Kidney (tissue), 14 donors: ENCODE measurements around the gene PTH1R. TPM values are rescaled to one million over a fixed set of nuclear protein-coding genes. Genes with fewer than 3 reads are reported as not detected.

Experiments
- DNase-seq, 5 donors: peaks; one replicate each; pipeline ENCODE4 v3.0.0-alpha.2; 2013 to 2020
- FAIRE-seq: peaks from 2 replicates; lab custom pipeline; 2012; peaks lifted over from hg19 to GRCh38; lab: Jason Lieb, UNC
- H3K27ac ChIP-seq, 2 donors: one replicate each; pipeline ENCODE4 v1.7.0; 2013; ENCODE audit warnings: low read depth in 2 of 2, low read length in 2 of 2, inconsistent platforms in 1 of 2
- H3K27me3 ChIP-seq: one replicate; pipeline ENCODE4 v1.7.1; 2013; ENCODE audit warnings: low read length, inconsistent platforms; ENCODE audit not compliant: control insufficient read depth, insufficient read depth
- H3K36me3 ChIP-seq, 3 donors: one replicate each; pipeline versions ENCODE4 v1.7.0 to v1.7.1; 2013; ENCODE audit warnings: low read length in 3 of 3, control low read depth in 1 of 3, inconsistent platforms in 1 of 3; ENCODE audit not compliant: insufficient read depth in 3 of 3, control insufficient read depth in 2 of 3
- H3K4me1 ChIP-seq, 3 donors: one replicate each; pipeline versions ENCODE4 v1.7.0 to v1.7.1; 2013; ENCODE audit warnings: low read length in 3 of 3, inconsistent platforms in 1 of 3, low read depth in 1 of 3; ENCODE audit not compliant: control insufficient read depth in 2 of 3, insufficient read depth in 2 of 3
- H3K4me3 ChIP-seq, 3 donors: one replicate each; pipeline versions ENCODE4 v1.7.0 to v1.8.1; 2013; ENCODE audit warnings: low read length in 3 of 3, control low read depth in 1 of 3, inconsistent platforms in 1 of 3
- H3K9ac ChIP-seq, 3 donors: one replicate each; pipeline versions ENCODE4 v1.7.0 to v1.7.1; 2013; ENCODE audit warnings: low read length in 3 of 3, control low read depth in 1 of 3, inconsistent platforms in 1 of 3
- H3K9me3 ChIP-seq, 3 donors: one replicate each; pipeline versions ENCODE4 v1.7.0 to v1.7.1; 2013; ENCODE audit warnings: low read length in 3 of 3, control low read depth in 1 of 3, inconsistent platforms in 1 of 3; ENCODE audit not compliant: control insufficient read depth in 2 of 3, insufficient read depth in 1 of 3
- CTCF ChIP-seq: IDR thresholded peaks from 3 replicates; pipeline ENCODE4 v1.5.1; 2012; ENCODE audit warnings: mild to moderate bottlenecking, moderate library complexity, borderline replicate concordance; ENCODE audit not compliant: insufficient read depth; ENCODE audit errors: extremely low read depth
- intact Hi-C: fragments of 100-400 bp; cut with DNase I; formaldehyde crosslinking; loops from one replicate; pipeline ENCODE4 v1.11.1; 2022
- polyA plus RNA-seq: library from polyadenylated mRNA; stranded (reverse); fragments of 350-450 nt; fragmentation: Illumina TruSeq; extraction: RNeasy Lipid Tissue Mini Kit (QIAGEN cat#74804); gene quantifications from one replicate; pipeline ENCODE4 v1.2.3, GENCODE V29; 2014; ENCODE audit warnings: low read depth, low replicate concordance; ENCODE audit not compliant: insufficient read depth
- total RNA-seq: library from RNA; stranded (reverse); fragmentation: NEBNext Ultra II Directional; extraction: Animal tissue kit (Norgen Biotek cat#: 25700); gene quantifications from one replicate; pipeline ENCODE4 v1.2.1, GENCODE V29; 2021
- donor health status: control.
- donor health status: control.
- donor health status: control.
- donor health status: control.
- donor health status: control.
- donor health status: DM: yes; HTN: yes; CAD: no.
- donor health status: Normal renal cell carcinoma (clear cell type).

The PTH1R gene
- total and polyA plus RNA-seq, 2 donors from 2014 or later, result 286 to 1,885 TPM

- H3K4me3 ChIP-seq, result no peak overlapping the region
- peak overlapping the region in 1 of 3 donors; percentile 13 for H3K9ac ChIP-seq
- DNase-seq, result peak in 1 of 5 donors; percentile 79
- no peaks in the 10 kb centered on the region for H3K27me3 ChIP-seq
- H3K27ac ChIP-seq, result peak overlapping the region; percentile 61 to 87
- peaks cover 0 to 8% (median 7%) of the 10 kb centered on the region in 3 donors for H3K36me3 ChIP-seq
- peaks cover 0 to 64% (median 60%) of the 10 kb centered on the region in 3 donors for H3K4me1 ChIP-seq
- no peak for TF ChIP-seq CTCF
- H3K9me3 ChIP-seq, result no peaks in the 10 kb centered on the region
- intact Hi-C loops, result loop anchor here (10.0 kb wide), 1 partner anchor 65 kb away; no protein-coding TSS in a partner anchor
- no peak for FAIRE-seq
These were observed 51.8 kb downstream of the PTH1R start for GRCh38 chr3:46929324-46929723.

- no peak for TF ChIP-seq CTCF
- intact Hi-C loops, result no loop called here
- Histone ChIP-seq H3K27ac (peak overlapping the region; percentile 83 to 87), H3K4me1 (peaks cover 0 to 74% (median 70%) of the 10 kb centered on the region in 3 donors), H3K9ac (peak overlapping the region in 1 of 3 donors; percentile 72), H3K9me3 (no peaks in the 10 kb centered on the region), H3K27me3 (no peaks in the 10 kb centered on the region), H3K4me3 (no peak overlapping the region), H3K36me3 (peaks cover 0 to 4% (median 3%) of the 10 kb centered on the region in 3 donors)
- DNase-seq, result peak in 1 of 5 donors; percentile 81
- FAIRE-seq, result no peak
These were observed 52.8 kb downstream of the PTH1R start for GRCh38 chr3:46930166-46930944.

GRCh38 chr3:46930945-46931403 lies 53.5 kb downstream of the PTH1R start:
- Histone ChIP-seq H3K36me3 (peaks cover 0 to 2% (median 0%) of the 10 kb centered on the region in 3 donors), H3K27ac (peak overlapping the region; percentile 83 to 87), H3K9me3 (no peaks in the 10 kb centered on the region), H3K27me3 (no peaks in the 10 kb centered on the region), H3K4me3 (no peak overlapping the region), H3K9ac (peak overlapping the region in 1 of 3 donors; percentile 72), H3K4me1 (peaks cover 0 to 77% (median 75%) of the 10 kb centered on the region in 3 donors)
- TF ChIP-seq CTCF, result no peak
- intact Hi-C loops, result no loop called here
- DNase-seq (peak in 1 of 5 donors; percentile 71), FAIRE-seq (no peak)
